ENCODE data around the gene PRRG2.

DNA sequence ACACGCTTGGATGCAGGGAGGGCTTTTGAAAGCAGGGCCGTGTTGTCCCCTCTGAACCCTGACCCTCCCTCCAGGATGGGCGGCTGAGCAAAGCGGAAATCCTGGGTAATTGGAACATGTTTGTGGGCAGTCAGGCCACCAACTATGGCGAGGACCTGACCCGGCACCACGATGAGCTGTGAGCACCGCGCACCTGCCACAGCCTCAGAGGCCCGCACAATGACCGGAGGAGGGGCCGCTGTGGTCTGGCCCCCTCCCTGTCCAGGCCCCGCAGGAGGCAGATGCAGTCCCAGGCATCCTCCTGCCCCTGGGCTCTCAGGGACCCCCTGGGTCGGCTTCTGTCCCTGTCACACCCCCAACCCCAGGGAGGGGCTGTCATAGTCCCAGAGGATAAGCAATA, 38.1 kb upstream of the PRRG2 start:
- TF ChIP-seq, protein P1, sequence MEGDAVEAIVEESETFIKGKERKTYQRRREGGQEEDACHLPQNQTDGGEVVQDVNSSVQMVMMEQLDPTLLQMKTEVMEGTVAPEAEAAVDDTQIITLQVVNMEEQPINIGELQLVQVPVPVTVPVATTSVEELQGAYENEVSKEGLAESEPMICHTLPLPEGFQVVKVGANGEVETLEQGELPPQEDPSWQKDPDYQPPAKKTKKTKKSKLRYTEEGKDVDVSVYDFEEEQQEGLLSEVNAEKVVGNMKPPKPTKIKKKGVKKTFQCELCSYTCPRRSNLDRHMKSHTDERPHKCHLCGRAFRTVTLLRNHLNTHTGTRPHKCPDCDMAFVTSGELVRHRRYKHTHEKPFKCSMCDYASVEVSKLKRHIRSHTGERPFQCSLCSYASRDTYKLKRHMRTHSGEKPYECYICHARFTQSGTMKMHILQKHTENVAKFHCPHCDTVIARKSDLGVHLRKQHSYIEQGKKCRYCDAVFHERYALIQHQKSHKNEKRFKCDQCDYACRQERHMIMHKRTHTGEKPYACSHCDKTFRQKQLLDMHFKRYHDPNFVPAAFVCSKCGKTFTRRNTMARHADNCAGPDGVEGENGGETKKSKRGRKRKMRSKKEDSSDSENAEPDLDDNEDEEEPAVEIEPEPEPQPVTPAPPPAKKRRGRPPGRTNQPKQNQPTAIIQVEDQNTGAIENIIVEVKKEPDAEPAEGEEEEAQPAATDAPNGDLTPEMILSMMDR (IDR thresholded peaks at IDR 0.05), result no peak
- TF ChIP-seq POLR2A (IDR thresholded peaks at IDR 0.05), result no peak

All from testis (tissue), 2 donors.